DMS 273 (cell line): ENCODE data around the gene RPS17.
"Not testable (repeated sequence)": the region's sequence is repeated elsewhere in the genome, so short reads cannot be mapped to it uniquely, and the experiment has no call there.

Experiments used
- DNase-seq: peaks from one replicate; lab custom pipeline; 2025; ENCODE audit not compliant: unreplicated experiment; lab: John Stamatoyannopoulos, UW

The RPS17 gene

DNA sequence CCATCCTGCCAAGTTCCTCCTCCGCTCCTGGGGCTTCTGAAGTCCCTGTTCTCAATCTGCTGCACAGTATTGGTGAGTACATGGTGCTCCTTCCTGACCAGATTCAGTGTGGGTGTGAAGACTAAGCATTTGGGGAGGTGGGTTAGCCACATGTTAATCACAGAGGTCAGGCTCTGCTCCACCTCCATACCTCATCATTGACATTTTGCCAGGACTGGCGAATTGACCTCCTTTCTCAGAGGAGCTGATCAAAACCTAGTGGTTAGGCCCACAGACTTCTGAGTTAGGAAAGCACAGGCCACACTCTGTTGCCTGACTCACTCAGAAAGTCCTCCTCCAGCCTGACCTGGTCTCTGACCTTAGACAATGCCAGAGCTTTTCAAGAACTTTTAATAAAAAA lies 8.4 kb upstream of the RPS17 start:
- no peak for DNase-seq

DNA sequence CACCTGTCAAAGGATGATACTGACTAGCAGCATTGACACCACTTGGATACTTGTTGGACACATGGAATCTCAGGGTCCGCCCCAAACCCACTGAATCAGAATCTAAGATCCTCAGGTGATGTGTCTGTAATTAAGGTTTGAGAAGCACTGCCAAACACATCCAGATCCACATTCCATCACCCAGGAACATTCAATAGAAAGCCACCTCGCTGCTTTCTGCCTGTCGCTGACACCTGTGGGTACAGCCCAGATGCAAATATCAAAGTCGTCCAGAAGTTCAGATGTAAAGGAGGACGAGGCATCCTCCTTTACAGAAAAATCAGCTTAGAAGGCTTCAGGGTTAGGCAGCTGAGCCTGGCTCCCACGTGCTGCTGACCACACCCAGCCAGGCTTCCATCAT lies 5.2 kb upstream of the RPS17 start:
- DNase-seq: no peak

DNA sequence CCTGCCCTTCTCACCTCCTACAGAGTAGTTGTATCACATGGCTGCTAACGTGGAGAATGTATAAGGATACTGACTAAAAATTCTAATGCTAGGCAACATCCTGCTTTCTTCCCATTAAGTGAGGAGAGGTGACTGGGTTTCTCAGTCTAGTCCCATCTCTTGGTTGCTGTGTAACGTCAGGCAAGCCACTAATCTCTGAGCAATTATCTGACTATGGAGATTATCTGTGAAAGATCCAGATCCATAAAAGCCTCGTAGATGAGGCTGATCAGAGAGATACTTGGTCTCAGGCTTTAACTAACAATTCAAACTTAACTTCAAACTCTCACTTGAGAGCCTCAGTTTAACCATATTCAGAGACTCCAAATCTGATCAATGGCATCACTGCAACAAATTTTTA lies 4.7 kb upstream of the RPS17 start:
- DNase-seq: no peak

DNA sequence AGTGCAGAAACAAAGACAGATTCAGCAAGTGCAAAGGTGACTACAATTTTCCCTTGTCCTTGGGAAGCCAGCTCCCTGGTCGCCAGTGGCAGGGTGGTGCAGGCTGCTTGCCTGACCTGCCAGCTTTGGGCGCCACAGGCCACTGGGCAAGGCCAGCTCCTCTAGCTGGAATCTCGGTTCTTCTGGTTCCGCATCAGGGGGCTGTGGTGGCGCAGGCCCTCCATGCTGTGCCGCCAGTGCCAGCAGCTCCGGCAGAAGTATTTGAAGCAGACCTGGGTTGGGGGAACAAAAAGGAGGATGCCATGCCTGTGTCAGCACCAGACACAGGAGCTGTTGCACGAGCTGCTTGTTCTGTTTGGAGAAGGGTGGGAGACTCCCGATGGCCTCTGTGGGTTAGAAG lies 4.2 kb upstream of the RPS17 start:
- DNase-seq: no peak

DNA sequence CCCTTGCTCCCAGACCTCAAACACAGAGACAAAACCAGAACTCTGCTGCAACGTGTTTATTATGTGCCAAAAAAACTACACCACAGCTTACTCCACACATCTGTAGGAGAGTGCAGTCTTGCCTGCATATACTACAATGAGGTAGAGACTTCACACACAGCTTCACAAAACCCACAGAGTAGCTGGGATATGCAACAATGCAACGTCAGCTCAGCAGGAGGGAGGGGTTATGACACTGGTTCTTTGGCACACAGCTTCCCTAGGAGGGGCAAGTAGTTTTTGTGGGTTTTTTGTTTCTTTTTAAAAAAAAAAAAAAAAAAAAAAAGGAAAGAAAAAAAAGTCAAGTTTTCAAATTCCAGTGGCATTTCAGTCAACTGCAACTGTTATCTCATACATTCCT lies 2.9 kb upstream of the RPS17 start:
- DNase-seq: no peak

DNA sequence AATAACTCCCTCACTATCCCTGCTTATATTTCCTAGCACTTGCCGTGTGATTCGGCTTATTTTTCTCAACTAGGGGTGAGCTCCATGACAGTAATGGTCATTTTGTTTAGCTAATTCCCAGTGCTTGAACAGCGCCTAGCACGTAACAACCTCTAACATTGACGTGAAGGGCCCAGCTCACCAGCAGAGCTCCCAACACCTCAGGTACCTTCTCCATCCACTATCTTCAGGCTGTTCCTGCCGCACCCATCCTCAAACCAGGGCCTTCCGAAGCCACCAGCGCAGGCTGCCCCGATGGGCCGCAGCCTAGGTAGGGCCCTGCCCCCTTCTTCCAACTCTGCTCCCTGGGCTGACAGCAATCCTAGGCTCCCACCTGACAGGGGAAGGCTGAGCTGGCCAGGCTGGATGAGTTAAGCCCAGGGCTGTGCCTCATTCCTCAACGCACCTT lies 751 bp upstream of the RPS17 start:
- no peak for DNase-seq

DNA sequence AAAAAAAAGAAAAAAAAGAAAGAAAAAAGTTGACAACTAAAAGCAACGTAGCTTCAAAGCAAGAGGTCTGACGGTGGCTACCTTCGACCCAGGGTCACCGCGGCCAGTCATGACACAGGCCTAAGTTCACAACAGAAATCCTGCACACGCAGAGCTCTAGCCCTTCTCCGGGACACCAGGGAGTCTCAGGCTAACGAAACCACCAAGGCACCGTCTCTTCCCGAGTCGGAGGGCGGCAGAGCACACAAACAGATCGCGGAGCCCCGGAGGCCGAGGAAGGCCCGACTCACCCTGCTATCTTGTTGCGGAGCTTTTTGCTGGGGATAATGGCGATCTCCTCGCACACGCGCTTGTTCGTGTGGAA lies 584 bp downstream of the RPS17 start:
- no peak for DNase-seq

DNA sequence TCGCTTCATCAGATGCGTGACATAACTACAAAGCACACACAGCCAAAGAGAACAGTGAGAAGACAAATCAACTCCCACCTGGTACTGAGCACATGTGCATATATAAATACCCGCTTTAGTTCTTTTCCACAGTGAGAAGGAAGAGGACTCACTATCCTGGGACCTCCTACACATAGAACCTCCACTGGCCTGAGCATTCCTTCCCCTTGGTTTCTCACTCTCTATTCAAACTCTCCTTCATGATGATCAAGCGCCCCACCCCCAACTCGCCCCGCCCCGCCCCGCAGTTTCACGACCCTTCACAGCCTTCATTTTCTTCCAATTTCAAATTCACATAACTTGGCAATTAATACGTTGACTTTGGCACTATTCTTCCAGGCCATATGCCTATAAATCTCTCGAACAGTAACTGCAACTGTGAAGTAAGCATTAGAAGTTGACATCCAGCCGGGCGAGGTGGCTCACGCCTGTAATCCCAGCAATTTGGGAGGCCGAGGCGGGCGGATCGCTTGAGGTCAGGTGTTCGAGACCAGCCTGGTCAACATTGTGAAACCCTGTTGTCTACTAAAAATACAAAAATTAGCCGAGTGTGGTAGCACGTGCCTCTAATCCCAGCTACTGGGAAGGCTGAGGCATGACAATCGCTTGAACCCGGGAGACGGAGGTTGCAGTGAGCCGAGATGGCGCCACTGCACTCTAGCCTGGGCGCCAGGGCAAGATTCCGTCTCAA lies 1.1 kb downstream of the RPS17 start:
- no peak for DNase-seq

DNA sequence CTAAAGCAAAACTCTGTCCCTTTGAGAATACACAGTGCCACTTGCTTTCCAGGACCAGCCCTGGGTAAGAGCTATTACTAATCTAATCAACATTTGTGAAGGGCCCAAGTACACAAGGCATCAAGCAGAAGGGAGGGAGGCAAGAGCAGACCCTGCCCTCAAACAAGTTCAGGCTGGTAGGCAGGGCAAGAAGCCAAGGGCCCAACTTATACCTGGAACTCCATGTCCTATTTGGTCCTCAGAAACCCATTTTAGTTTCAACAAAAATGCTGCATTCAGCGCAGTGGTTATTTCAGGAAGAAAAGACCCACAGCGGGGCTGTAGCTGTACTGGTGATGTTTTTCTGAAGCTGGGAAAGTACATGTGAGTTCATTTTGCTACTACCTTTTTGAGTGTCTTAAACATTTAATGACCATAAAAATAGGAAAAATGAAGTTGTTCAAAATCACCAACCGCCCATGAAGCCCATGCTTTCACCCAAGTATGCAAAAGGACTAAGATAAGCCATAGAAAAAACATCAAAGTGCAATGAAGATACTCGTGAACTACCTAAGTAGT lies 2.8 kb downstream of the RPS17 start:
- no peak for DNase-seq

DNA sequence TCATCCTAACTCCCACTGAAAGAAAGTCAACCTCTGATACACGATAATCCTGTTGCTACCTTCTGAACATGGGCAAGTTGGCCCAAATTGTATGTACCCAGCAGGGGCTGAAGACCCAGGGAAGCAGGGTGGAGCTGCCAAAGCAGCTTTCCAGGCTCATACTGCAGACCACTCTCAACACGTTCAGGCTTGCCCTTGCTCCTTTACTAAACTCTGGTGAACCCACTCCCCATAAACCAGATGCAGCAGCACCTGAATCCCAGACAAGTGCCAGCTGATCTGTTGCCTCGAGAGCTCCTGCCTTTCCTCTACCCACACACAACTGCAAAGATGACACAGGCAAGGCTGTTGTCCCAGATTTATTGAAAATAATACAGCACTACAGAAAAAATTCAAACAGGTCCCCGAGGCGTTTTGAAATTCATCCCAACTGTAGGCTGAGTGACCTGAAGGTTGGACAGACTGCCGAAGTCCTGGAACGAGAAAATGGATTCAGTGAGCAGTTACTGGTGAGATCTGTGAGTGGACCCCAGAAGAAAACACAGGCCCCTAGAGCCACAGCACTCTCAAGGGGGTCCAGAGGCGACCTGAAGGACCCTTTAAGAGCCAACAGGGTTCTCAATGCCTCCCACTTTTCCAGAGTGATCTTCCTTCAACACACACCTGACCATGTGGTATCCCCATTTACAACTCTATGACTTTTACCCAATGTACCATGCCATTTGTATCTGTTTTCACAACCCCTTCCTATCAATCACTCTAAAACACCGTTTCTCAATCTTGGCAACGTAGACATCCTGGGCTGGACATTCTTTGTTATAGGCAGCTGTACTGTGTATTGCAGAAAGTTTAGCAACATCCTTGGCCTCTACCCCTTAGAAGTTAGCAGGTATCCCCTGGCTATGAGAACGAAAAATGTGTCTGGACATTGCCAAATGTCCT lies 3.6 kb downstream of the RPS17 start:
- DNase-seq: no peak

DNA sequence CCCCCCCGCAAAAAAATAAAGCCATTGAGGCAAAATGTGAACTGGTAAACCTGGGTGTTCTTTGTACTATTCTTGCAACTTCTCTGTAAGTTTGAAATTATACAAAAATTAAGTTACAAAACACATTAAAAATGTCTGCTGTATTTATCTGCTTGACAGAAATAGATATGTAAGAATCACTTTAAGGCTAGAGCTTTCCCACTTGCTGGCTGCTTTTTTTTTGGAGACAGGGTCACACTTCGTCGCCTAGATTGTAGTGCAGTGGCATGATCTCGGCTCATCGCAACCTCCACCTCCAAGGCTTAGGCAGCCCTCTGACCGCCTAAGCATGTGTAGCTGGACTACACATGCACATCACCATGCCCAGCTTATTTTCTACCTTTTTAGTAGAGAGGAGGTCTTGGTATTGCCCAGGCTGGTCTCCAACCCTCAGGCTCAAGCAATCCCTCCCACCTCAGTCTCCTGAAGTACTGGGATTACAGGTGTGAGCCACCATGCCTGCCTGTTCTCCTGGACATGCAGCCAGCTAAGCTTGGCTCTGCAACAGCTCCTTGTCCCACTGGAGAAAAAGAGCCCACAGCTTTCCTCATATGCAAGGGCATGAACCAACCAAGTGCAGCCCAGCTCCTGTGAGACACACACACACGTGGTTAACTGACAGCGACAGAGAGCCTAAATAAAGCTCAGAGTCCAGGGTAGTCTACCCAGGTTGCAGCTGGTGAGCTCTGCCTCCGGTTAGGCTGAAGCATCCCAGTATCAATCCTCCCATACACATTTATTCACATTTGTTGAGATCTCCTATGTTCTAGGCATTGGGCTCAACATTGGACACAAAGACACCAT lies 4.5 kb downstream of the RPS17 start:
- no peak for DNase-seq

DNA sequence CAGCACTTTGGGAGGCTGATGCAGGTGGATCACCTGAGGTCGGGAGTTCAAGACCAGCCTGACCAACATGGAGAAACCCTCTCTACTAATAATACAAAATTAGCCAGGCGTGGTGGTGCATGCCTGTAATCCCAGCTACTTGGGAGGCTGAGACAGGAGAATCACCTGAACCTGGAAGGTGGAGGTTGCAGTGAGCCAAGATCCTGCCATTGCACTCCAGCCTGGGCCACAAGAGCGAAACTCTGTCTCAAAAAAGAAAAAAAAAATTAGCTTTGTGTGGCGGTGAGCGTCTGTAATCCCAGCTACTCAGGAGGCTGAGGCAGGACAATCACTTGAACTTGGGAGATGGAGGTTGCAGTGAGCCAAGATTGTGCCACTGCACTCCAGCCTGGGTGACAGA lies 5.1 kb downstream of the RPS17 start:
- DNase-seq: not testable (repeated sequence)

DNA sequence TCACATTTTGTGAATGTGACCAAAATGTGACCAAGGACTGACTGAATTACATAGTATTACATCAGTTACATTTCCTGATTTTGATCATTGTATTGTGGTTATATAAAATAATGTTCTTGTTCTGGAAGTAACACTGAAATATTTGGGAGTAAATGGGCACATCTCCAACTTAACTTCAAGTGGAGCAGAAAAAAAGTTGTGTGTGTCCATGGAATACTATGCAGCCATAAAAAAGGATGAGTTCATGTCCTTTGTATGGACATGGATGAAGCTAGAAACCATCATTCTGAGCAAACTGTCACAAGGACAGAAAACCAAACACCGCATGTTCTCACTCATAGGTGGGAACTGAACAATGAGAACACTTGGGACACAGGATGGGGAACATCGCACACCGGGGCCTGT lies 5.8 kb downstream of the RPS17 start:
- DNase-seq: not testable (repeated sequence)

DNA sequence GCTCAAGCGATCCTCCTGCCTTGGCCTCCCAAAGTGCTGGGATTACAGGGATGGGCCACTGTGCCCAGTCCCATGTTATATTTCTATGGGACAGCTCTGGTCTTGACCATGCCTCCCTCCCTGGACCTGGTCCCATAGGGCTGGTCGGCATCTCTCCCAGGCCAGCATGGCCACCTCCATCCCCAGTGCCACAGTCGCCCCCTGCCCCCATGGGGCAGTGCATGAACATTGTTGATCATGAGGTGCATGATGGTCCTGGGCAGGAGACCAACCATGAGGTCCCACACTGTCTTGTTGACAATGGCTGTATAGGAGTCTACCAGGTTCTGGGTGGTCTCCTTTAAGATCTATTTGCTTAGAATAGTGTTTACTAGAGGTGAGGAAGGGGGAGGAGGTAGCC lies 6.5 kb downstream of the RPS17 start:
- no peak for DNase-seq

DNA sequence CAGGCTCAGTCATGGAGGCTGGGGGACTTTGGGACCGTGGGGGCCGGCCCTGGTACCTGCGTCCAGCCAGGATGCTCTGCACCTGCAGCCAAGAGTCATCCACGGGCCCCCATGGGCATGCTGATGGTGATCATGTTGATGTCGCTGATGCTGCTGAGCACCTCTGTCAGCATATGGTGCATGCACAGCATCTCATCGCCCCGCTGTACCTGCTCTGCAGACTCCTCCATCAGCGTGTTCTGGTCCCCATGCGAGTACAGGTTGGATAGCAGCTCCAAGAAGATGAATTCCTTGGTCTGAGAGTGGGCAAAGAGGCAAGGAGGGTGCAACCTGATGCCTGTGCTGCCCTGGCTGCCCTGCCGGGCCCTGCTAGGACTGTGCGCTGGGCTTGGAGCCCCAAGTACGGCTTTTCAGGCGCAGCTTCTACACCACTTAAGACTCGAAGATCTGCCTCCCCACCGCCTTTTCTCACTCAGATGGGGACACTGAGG lies 7.2 kb downstream of the RPS17 start:
- DNase-seq: no peak

DNA sequence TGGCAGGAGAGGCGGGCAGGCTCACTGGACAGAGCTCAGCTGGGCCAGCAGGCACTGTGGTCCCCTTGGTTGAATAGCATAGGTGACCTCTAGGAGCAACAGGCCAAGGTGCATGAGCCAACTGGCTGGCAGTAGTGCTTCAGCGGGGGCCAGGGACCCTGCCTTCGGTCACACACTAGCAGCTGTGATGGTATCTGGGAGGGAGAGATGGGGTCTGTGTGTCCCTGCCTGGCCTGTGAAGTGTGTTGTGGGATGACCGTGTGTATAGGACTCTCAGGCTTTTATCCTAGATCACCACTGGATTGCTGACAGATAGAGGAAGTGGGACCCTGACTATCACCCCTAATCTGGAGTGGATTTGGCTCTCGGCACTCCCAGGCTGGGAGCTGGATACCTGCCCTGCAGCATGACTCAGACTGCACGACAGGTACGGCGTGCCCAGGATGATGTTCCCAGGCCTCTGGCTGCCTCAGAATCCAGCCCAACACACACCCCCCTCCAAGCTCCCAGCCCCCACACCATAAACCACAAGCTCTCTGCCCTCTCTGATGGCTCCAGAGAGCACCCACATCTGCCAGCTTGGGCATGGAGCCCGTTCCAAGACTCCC lies 7.8 kb downstream of the RPS17 start:
- DNase-seq: no peak

DNA sequence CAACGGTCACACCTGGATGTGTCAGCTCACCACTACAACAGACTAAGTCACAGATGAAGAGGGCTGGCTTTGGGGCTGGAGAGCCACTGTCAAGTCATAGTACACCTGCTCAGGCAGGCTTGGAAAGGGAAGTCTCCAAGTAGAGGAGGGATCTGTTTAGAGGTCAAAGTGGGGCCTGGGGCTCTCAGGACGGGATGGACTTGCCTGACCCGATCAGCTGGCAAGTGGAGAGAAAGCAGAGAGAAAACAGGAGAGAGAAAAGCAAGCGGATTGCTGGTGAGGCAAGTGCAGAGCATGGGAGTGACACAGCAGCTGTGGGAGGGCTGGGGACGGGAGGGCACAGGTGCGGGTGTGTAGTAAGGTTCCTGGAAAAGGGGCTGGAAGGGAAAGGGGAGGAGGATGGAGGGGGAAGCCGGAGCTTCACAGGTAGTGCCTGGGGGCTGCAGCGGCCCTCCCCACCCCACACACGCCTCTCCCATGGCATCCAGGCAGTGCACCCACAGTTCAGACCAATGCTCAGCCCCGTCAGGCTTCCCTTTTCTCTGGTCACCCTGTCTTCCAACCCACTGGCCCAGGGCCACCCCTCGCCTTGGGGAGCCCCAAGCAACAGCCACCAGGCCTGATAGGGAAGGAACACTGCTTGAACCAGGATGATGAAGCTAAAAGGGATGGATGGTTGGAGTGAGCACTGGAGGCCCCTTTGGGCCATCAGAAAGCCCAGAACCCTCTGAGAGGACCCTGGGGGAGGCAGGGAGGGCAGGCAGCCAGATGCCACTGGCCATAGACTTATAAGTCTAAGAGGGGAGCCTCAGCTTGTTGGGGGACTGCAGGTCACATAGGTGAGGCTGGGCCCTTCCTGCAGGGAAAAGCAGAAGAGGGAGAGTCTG lies 8.5 kb downstream of the RPS17 start:
- DNase-seq: no peak

DNA sequence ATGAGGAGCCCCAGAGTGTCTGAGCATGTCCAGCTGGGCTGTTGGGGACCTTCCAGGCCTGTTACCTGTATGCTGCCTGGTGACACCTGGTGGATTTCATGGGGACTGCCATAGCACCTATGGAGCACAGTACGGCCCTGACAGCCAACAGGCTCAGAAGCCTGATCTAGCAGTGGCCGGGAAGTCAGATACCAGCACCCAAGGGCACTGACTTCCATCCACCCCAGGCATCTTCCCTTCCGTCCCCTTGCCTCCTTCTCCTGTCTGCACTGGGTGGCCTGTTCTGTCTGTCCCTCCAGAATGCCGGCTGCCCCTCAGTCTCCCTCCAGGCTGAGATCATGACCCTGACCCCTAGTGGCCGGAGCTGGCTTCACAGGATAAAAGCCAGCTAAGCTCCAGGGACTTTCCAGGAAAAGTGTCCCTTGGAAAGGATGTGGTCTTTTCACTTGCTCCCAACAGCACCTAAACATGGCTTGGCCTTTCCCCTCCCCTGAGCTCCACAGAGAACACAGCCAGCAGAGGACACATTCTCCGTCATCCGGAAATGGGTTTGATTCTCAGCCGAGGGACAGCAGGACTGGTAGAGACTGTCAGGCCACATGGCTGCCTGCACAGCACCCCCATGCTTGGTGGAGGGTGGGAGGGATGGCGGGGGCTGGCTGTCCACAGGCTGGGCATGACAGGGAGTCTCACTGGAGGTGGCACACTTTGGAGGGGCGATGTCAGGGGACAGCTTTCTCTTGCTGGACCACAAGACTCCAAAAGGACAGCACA lies 9.5 kb downstream of the RPS17 start:
- DNase-seq: no peak

DNA sequence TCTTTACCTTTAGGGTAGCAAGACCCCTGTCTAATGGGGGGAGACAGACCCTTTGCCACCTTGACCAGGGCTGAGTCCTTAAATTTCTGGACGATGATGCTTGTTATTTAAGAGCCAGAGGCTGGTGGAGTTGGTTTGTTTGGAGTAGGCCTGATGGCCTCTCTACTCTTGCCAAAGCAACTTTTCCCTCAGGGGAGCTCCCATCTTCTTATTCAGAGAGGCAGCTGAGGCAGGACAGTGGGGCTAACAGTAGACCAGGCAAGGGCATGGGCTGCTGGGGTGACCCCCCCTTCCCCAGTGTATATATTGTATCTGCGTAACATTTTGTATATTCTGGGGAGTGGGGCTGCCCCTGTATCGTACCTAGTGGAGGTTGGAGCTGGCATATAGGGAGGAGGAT lies 10.3 kb downstream of the RPS17 start:
- DNase-seq: no peak
